ENCODE results near the gene LHX4. TPM values are rescaled to one million over a fixed set of nuclear protein-coding genes. Genes with fewer than 3 reads are reported as not detected.

LHX4 gene
- total and polyA plus RNA-seq, 9 of the 15 experiments (the other 6 are each of a cell fraction or from before 2014, with no cell fraction given), result 0.01 to 0.11 (median 0.07) TPM; not detected in 5

DNA sequence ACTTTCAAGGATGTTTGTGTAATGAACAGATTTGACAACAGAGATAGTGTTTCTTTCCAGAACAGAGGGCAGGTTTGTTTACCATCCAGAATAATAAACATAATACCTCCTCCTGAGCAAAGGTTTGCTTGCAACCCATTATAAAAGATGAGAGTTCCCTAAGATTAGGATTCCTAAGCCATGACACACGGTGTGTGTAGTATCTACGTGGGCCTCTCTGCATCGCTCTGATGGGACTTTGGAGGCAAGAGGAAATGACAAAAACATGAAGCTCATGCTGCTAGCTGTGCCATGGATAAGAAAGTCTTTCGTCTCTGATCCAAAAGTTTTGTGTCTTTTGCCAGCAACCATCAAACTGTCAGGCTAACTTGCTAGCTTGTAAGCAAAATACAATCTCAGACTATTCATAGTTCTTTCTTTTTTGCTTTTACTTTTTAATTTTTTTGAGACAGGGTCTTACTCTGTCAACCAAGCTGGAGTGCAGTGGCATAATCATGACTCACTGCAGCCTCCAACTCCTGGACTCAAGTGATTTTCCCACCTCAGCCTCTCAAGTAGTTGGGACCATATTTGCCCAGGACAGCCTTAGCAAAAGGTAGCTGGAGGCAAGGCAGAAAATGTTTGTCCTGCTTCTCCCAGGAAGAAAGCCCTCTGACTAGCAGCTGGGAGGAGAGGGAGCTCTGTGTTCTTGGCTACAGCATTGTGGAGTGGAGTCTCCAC is 81.1 kb downstream of the LHX4 start:
- Histone ChIP-seq H3K9me1 (ENCODE audit: control insufficient read depth, insufficient read depth, low read length) (no peaks in the 10 kb centered on the region), H3K4me1 (replicated peaks in 1 of 2; ENCODE audit: control insufficient read depth in 2 of 2, insufficient read depth in 2 of 2, low read length in 2 of 2) (no peaks in the 10 kb centered on the region), H4K20me1 (replicated peaks; ENCODE audit: control insufficient read depth, insufficient read depth, low read length) (no peaks in the 10 kb centered on the region), H3K4me2 (ENCODE audit: insufficient read depth, low read length) (no peak overlapping the region), H2AFZ (ENCODE audit: low read depth, low read length) (no peak overlapping the region), H3K9ac (ENCODE audit: insufficient read depth in 1 of 2, low read depth in 2 of 2, low read length in 2 of 2) (no peak overlapping the region), H3K79me2 (ENCODE audit: control insufficient read depth, insufficient read depth, low read length) (no peaks in the 10 kb centered on the region; the same call in 2 of the 3 replicates), H3K27me3 (ENCODE audit: control insufficient read depth in 2 of 2, insufficient read depth in 2 of 2, low read length in 2 of 2) (no peaks in the 10 kb centered on the region), H3K27ac (ENCODE audit: extremely low read depth, low read depth, low read length) (no peak overlapping the region), H3K4me3 (no peak overlapping the region), H3K36me3 (ENCODE audit: control insufficient read depth, insufficient read depth, low read length) (peaks cover 14% of the 10 kb centered on the region; the same call in 2 of the 3 replicates), H3K9me3 (replicated peaks; ENCODE audit: control insufficient read depth, insufficient read depth, low read depth, low read length) (no peaks in the 10 kb centered on the region)
- WGBS (ENCODE audit: insufficient coverage, low coverage, missing lambda C conversion rate), result 86% methylated on average over 4 of the region's 4 CpGs
- no peak for ATAC-seq
- ChIA-PET CTCF (ENCODE audit: low intra/inter-chr PET ratio) (no interaction called here), POLR2A (interaction anchor here (1.2 kb wide), 1 partner anchor 14 kb away, joined by 3 read pairs; no protein-coding TSS in a partner anchor)
- DNase-seq (ENCODE audit: extremely low read depth in 1 of 4, low spot score in 3 of 4), result no peak
- in situ Hi-C loops (cut with MboI), result no loop called here
- no peak for FAIRE-seq
- intact Hi-C loops (cut with micrococcal nuclease), result no loop called here
- no TSS peak for BruUV-seq (replicated peaks)
- TF ChIP-seq STAG1 (CRISPR knock-in tag; IDR thresholded peaks at IDR 0.05; ENCODE audit: borderline replicate concordance) (no peak), CBX3 (IDR thresholded peaks at IDR 0.05; ENCODE audit: borderline replicate concordance in 1 of 2, low read length in 2 of 2) (no peak), GATA2 (CRISPR knock-in tag; IDR thresholded peaks at IDR 0.05) (no peak), SMARCA4 (IDR thresholded peaks at IDR 0.05) (no peak), ZNF766 (CRISPR knock-in tag; conservative IDR thresholded peaks at IDR 0.05) (no peak), CBFB (CRISPR knock-in tag; IDR thresholded peaks at IDR 0.05) (no peak), RBM14 (IDR thresholded peaks at IDR 0.05; ENCODE audit: borderline replicate concordance, insufficient read depth, low read depth, low read length) (no peak)
- TF ChIP-seq, protein P1, sequence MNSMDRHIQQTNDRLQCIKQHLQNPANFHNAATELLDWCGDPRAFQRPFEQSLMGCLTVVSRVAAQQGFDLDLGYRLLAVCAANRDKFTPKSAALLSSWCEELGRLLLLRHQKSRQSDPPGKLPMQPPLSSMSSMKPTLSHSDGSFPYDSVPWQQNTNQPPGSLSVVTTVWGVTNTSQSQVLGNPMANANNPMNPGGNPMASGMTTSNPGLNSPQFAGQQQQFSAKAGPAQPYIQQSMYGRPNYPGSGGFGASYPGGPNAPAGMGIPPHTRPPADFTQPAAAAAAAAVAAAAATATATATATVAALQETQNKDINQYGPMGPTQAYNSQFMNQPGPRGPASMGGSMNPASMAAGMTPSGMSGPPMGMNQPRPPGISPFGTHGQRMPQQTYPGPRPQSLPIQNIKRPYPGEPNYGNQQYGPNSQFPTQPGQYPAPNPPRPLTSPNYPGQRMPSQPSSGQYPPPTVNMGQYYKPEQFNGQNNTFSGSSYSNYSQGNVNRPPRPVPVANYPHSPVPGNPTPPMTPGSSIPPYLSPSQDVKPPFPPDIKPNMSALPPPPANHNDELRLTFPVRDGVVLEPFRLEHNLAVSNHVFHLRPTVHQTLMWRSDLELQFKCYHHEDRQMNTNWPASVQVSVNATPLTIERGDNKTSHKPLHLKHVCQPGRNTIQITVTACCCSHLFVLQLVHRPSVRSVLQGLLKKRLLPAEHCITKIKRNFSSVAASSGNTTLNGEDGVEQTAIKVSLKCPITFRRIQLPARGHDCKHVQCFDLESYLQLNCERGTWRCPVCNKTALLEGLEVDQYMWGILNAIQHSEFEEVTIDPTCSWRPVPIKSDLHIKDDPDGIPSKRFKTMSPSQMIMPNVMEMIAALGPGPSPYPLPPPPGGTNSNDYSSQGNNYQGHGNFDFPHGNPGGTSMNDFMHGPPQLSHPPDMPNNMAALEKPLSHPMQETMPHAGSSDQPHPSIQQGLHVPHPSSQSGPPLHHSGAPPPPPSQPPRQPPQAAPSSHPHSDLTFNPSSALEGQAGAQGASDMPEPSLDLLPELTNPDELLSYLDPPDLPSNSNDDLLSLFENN (IDR thresholded peaks at IDR 0.05; ENCODE audit: low read depth in 2 of 2, low read length in 2 of 2), result no peak
- TF ChIP-seq, protein P2, sequence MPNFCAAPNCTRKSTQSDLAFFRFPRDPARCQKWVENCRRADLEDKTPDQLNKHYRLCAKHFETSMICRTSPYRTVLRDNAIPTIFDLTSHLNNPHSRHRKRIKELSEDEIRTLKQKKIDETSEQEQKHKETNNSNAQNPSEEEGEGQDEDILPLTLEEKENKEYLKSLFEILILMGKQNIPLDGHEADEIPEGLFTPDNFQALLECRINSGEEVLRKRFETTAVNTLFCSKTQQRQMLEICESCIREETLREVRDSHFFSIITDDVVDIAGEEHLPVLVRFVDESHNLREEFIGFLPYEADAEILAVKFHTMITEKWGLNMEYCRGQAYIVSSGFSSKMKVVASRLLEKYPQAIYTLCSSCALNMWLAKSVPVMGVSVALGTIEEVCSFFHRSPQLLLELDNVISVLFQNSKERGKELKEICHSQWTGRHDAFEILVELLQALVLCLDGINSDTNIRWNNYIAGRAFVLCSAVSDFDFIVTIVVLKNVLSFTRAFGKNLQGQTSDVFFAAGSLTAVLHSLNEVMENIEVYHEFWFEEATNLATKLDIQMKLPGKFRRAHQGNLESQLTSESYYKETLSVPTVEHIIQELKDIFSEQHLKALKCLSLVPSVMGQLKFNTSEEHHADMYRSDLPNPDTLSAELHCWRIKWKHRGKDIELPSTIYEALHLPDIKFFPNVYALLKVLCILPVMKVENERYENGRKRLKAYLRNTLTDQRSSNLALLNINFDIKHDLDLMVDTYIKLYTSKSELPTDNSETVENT (CRISPR knock-in tag; IDR thresholded peaks at IDR 0.05), result no peak
- TF ChIP-seq, protein P3, sequence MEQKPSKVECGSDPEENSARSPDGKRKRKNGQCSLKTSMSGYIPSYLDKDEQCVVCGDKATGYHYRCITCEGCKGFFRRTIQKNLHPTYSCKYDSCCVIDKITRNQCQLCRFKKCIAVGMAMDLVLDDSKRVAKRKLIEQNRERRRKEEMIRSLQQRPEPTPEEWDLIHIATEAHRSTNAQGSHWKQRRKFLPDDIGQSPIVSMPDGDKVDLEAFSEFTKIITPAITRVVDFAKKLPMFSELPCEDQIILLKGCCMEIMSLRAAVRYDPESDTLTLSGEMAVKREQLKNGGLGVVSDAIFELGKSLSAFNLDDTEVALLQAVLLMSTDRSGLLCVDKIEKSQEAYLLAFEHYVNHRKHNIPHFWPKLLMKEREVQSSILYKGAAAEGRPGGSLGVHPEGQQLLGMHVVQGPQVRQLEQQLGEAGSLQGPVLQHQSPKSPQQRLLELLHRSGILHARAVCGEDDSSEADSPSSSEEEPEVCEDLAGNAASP (IDR thresholded peaks at IDR 0.05), result no peak

All from K562 (cell line).